NT2/D1 (cell line): Measurements from ENCODE around the gene XPNPEP2.

ENCODE experiments used
- DNase-seq: peaks from one replicate; pipeline ENCODE4 v3.0.0-alpha.2; 2011; ENCODE audit warnings: low read depth, low spot score
- H3K27me3 ChIP-seq: 2 replicates; pipeline ENCODE4 v1.6.0; 2011; ENCODE audit warnings: mild to moderate bottlenecking; ENCODE audit not compliant: insufficient read length, insufficient read depth
- H3K36me3 ChIP-seq: 2 replicates; pipeline ENCODE4 v1.6.1; 2011; ENCODE audit warnings: mild to moderate bottlenecking, low read length, mixed read lengths; ENCODE audit not compliant: insufficient read depth, insufficient read length
- H3K4me1 ChIP-seq: 2 replicates; pipeline ENCODE4 v1.5.1; 2011; ENCODE audit not compliant: insufficient read depth, insufficient read length
- H3K4me3 ChIP-seq: 2 replicates; pipeline ENCODE4 v1.5.1; 2011; ENCODE audit warnings: low read depth; ENCODE audit not compliant: insufficient read length
- H3K9ac ChIP-seq: 2 replicates; pipeline ENCODE4 v1.6.0; 2011; ENCODE audit warnings: low read depth; ENCODE audit not compliant: insufficient read length
- H3K9me3 ChIP-seq: 2 replicates; pipeline ENCODE4 v1.5.1; 2011; ENCODE audit warnings: mild to moderate bottlenecking, low read length; ENCODE audit not compliant: insufficient read depth
- SUZ12 ChIP-seq: IDR thresholded peaks from 2 replicates; pipeline ENCODE4 v1.6.1; 2011; ENCODE audit not compliant: insufficient read length, insufficient read depth; ENCODE audit errors: extremely low read depth
- YY1 ChIP-seq: IDR thresholded peaks from 2 replicates; pipeline ENCODE4 v1.6.1; 2011; ENCODE audit not compliant: insufficient read length, insufficient read depth
- ZNF274 ChIP-seq: IDR thresholded peaks from 2 replicates; pipeline ENCODE4 v1.6.1; 2011; ENCODE audit warnings: mild to moderate bottlenecking, low read depth, low read length

XPNPEP2 gene

GRCh38 chrX:129754056-129755024 is 15.6 kb downstream of the XPNPEP2 start:
- Histone ChIP-seq H3K4me3 (no peak overlapping the region), H3K27me3 (no peaks in the 10 kb centered on the region), H3K9ac (no peak overlapping the region), H3K4me1 (no peaks in the 10 kb centered on the region), H3K9me3 (no peaks in the 10 kb centered on the region), H3K36me3 (no peaks in the 10 kb centered on the region)
- TF ChIP-seq YY1 (no peak), SUZ12 (no peak), ZNF274 (no peak)
- DNase-seq, result no peak

GRCh38 chrX:129755779-129756650 is 17.2 kb downstream of the XPNPEP2 start:
- no peak for DNase-seq
- no peaks in the 10 kb centered on the region for H3K27me3 ChIP-seq
- TF ChIP-seq ZNF274, result no peak
- no peak for TF ChIP-seq YY1
- no peak for TF ChIP-seq SUZ12

GRCh38 chrX:129759576-129760061 is 20.8 kb downstream of the XPNPEP2 start:
- no peak for DNase-seq

More at GRCh38 chrX:129755779-129756650, 17.2 kb downstream of the XPNPEP2 start:
- no peaks in the 10 kb centered on the region for H3K36me3 ChIP-seq
- H3K4me3 ChIP-seq, result no peak overlapping the region
- H3K9me3 ChIP-seq, result no peaks in the 10 kb centered on the region
- H3K9ac ChIP-seq, result no peak overlapping the region
- peaks cover 2% of the 10 kb centered on the region for H3K4me1 ChIP-seq

GRCh38 chrX:129760155-129760554 is 21.4 kb downstream of the XPNPEP2 start:
- Histone ChIP-seq H3K9ac (no peak overlapping the region), H3K4me3 (no peak overlapping the region), H3K27me3 (no peaks in the 10 kb centered on the region), H3K9me3 (no peaks in the 10 kb centered on the region), H3K36me3 (no peaks in the 10 kb centered on the region), H3K4me1 (peaks cover 2% of the 10 kb centered on the region)
- DNase-seq, result no peak
- TF ChIP-seq SUZ12, result no peak

More at GRCh38 chrX:129759576-129760061, 20.8 kb downstream of the XPNPEP2 start:
- H3K9me3 ChIP-seq, result no peaks in the 10 kb centered on the region
- H3K4me1 ChIP-seq, result peaks cover 2% of the 10 kb centered on the region
- H3K4me3 ChIP-seq, result no peak overlapping the region
- no peaks in the 10 kb centered on the region for H3K36me3 ChIP-seq
- H3K9ac ChIP-seq, result no peak overlapping the region
- TF ChIP-seq ZNF274 (no peak), YY1 (no peak), SUZ12 (no peak)
- no peaks in the 10 kb centered on the region for H3K27me3 ChIP-seq

- no peak for DNase-seq
- Histone ChIP-seq H3K4me3 (no peak overlapping the region), H3K4me1 (peaks cover 2% of the 10 kb centered on the region), H3K9ac (no peak overlapping the region), H3K9me3 (no peaks in the 10 kb centered on the region), H3K27me3 (no peaks in the 10 kb centered on the region), H3K36me3 (no peaks in the 10 kb centered on the region)
- TF ChIP-seq ZNF274, result no peak
- no peak for TF ChIP-seq SUZ12
- TF ChIP-seq YY1, result no peak
These were observed 22.2 kb downstream of the XPNPEP2 start for GRCh38 chrX:129760981-129761380.

- peaks cover 2% of the 10 kb centered on the region for H3K4me1 ChIP-seq
- TF ChIP-seq ZNF274 (no peak), SUZ12 (no peak), YY1 (no peak)
- no peak overlapping the region for H3K4me3 ChIP-seq
- no peaks in the 10 kb centered on the region for H3K27me3 ChIP-seq
- H3K36me3 ChIP-seq, result no peaks in the 10 kb centered on the region
- no peak for DNase-seq
- H3K9ac ChIP-seq, result no peak overlapping the region
- no peaks in the 10 kb centered on the region for H3K9me3 ChIP-seq
These were observed 22.8 kb downstream of the XPNPEP2 start for GRCh38 chrX:129761596-129761995.

GRCh38 chrX:129762448-129762847 is 23.7 kb downstream of the XPNPEP2 start:
- H3K27me3 ChIP-seq, result no peaks in the 10 kb centered on the region
- no peak for TF ChIP-seq SUZ12
- no peak for TF ChIP-seq ZNF274
- no peak for TF ChIP-seq YY1

More at GRCh38 chrX:129762448-129762847, 23.7 kb downstream of the XPNPEP2 start:
- Histone ChIP-seq H3K36me3 (no peaks in the 10 kb centered on the region), H3K9ac (no peak overlapping the region), H3K4me1 (peaks cover 2% of the 10 kb centered on the region), H3K9me3 (no peaks in the 10 kb centered on the region), H3K4me3 (no peak overlapping the region)
- DNase-seq, result no peak
